A204.1 (cell line): ENCODE data around the gene ARHGAP15.
A peak's percentile ranks its signal among the peaks of the same experiment; 100 is the strongest.

Experiments used
- FAIRE-seq: peaks from 2 replicates; lab custom pipeline; 2012; peaks lifted over from hg19 to GRCh38; lab: Jason Lieb, UNC

Gene ARHGAP15

GRCh38 chr2:143345887-143346787 lies 216.9 kb downstream of the ARHGAP15 start:
- FAIRE-seq: no peak

- no peak for FAIRE-seq
These were observed 218.1 kb downstream of the ARHGAP15 start for GRCh38 chr2:143347271-143347695.

- no peak for FAIRE-seq
These were observed 218.7 kb downstream of the ARHGAP15 start for GRCh38 chr2:143347901-143348414.

GRCh38 chr2:143354050-143354750 lies 225.0 kb downstream of the ARHGAP15 start:
- FAIRE-seq: no peak

GRCh38 chr2:143355870-143356269 lies 226.7 kb downstream of the ARHGAP15 start:
- no peak for FAIRE-seq

- no peak for FAIRE-seq
These were observed 227.1 kb downstream of the ARHGAP15 start for GRCh38 chr2:143356336-143356735.

- no peak for FAIRE-seq
These were observed 227.7 kb downstream of the ARHGAP15 start for GRCh38 chr2:143356736-143357446.

- FAIRE-seq: no peak
These were observed 228.7 kb downstream of the ARHGAP15 start for GRCh38 chr2:143357966-143358365.

- no peak for FAIRE-seq
These were observed 232.1 kb downstream of the ARHGAP15 start for GRCh38 chr2:143361346-143361745.

- FAIRE-seq: no peak
These were observed 242.4 kb downstream of the ARHGAP15 start for GRCh38 chr2:143371616-143372015.

- no peak for FAIRE-seq
These were observed 246.2 kb downstream of the ARHGAP15 start for GRCh38 chr2:143375384-143375880.

- FAIRE-seq: no peak
These were observed 249.8 kb downstream of the ARHGAP15 start for GRCh38 chr2:143378996-143379395.

GRCh38 chr2:143379955-143380354 lies 250.7 kb downstream of the ARHGAP15 start:
- FAIRE-seq: no peak

GRCh38 chr2:143382573-143382972 lies 253.4 kb downstream of the ARHGAP15 start:
- FAIRE-seq: no peak

GRCh38 chr2:143383016-143383415 lies 253.8 kb downstream of the ARHGAP15 start:
- no peak for FAIRE-seq

- FAIRE-seq: no peak
These were observed 254.9 kb downstream of the ARHGAP15 start for GRCh38 chr2:143384111-143384510.

- no peak for FAIRE-seq
These were observed 261.0 kb downstream of the ARHGAP15 start for GRCh38 chr2:143390171-143390570.

- no peak for FAIRE-seq
These were observed 263.1 kb downstream of the ARHGAP15 start for GRCh38 chr2:143392358-143392757.

GRCh38 chr2:143394062-143394461 lies 264.8 kb downstream of the ARHGAP15 start:
- no peak for FAIRE-seq

GRCh38 chr2:143397884-143398614 lies 268.8 kb downstream of the ARHGAP15 start:
- FAIRE-seq: peak; percentile 93

GRCh38 chr2:143398781-143399180 lies 269.6 kb downstream of the ARHGAP15 start:
- FAIRE-seq: no peak

- FAIRE-seq: peak; percentile 65
These were observed 270.4 kb downstream of the ARHGAP15 start for GRCh38 chr2:143399631-143400069.
